Measurements from ENCODE around the gene SPO11.

The SPO11 gene

GRCh38 chr20:57310821-57311514 is 18.6 kb upstream of the SPO11 start:
- no peak for DNase-seq (ENCODE audit: low read depth)

GRCh38 chr20:57312138-57312537 is 17.5 kb upstream of the SPO11 start:
- no peak for DNase-seq (ENCODE audit: low read depth)

- no peak for DNase-seq (ENCODE audit: low read depth)
These were observed 16.4 kb upstream of the SPO11 start for GRCh38 chr20:57313230-57313629.

- DNase-seq (ENCODE audit: low read depth) = no peak
These were observed 15.7 kb upstream of the SPO11 start for GRCh38 chr20:57313951-57314350.

GRCh38 chr20:57315083-57315975 is 14.3 kb upstream of the SPO11 start:
- no peak for DNase-seq (ENCODE audit: low read depth)

GRCh38 chr20:57315976-57316480 is 13.6 kb upstream of the SPO11 start:
- DNase-seq (ENCODE audit: low read depth) = no peak

GRCh38 chr20:57316795-57317201 is 12.8 kb upstream of the SPO11 start:
- DNase-seq (ENCODE audit: low read depth) = no peak

GRCh38 chr20:57317316-57317788 is 12.3 kb upstream of the SPO11 start:
- no peak for DNase-seq (ENCODE audit: low read depth)

GRCh38 chr20:57317789-57318371 is 11.7 kb upstream of the SPO11 start:
- no peak for DNase-seq (ENCODE audit: low read depth)

GRCh38 chr20:57319584-57319983 is 10.0 kb upstream of the SPO11 start:
- DNase-seq (ENCODE audit: low read depth) = no peak

- no peak for DNase-seq (ENCODE audit: low read depth)
These were observed 9.2 kb upstream of the SPO11 start for GRCh38 chr20:57320358-57320757.

- DNase-seq (ENCODE audit: low read depth) = no peak
These were observed 8.5 kb upstream of the SPO11 start for GRCh38 chr20:57321142-57321541.

- DNase-seq (ENCODE audit: low read depth) = no peak
These were observed 7.1 kb upstream of the SPO11 start for GRCh38 chr20:57322476-57322875.

- DNase-seq (ENCODE audit: low read depth) = no peak
These were observed 6.6 kb upstream of the SPO11 start for GRCh38 chr20:57323034-57323433.

- DNase-seq (ENCODE audit: low read depth) = no peak
These were observed 3.8 kb upstream of the SPO11 start for GRCh38 chr20:57325632-57326356.

- no peak for DNase-seq (ENCODE audit: low read depth)
These were observed 2.7 kb upstream of the SPO11 start for GRCh38 chr20:57326667-57327455.

- DNase-seq (ENCODE audit: low read depth) = no peak
These were observed 1.8 kb upstream of the SPO11 start for GRCh38 chr20:57327820-57328219.

GRCh38 chr20:57330998-57331397 is 1.4 kb downstream of the SPO11 start:
- DNase-seq (ENCODE audit: low read depth) = no peak

GRCh38 chr20:57332105-57333089 is 2.8 kb downstream of the SPO11 start:
- no peak for DNase-seq (ENCODE audit: low read depth)

- DNase-seq (ENCODE audit: low read depth) = no peak
These were observed 5.8 kb downstream of the SPO11 start for GRCh38 chr20:57335392-57335791.
